GM21619 (cell line): ENCODE data around the gene ATP1A2.
"Not testable (repeated sequence)": the region's sequence is repeated elsewhere in the genome, so short reads cannot be mapped to it uniquely, and the experiment has no call there.

Source experiments
- ATAC-seq: cut with Tn5 transposase; IDR thresholded peaks from one replicate; pipeline ENCODE4 v1.9.1; 2021; ENCODE audit not compliant: unreplicated experiment

Gene ATP1A2

GRCh38 chr1:160099716-160100375 is 15.7 kb upstream of the ATP1A2 start:
- ATAC-seq, result no peak

DNA sequence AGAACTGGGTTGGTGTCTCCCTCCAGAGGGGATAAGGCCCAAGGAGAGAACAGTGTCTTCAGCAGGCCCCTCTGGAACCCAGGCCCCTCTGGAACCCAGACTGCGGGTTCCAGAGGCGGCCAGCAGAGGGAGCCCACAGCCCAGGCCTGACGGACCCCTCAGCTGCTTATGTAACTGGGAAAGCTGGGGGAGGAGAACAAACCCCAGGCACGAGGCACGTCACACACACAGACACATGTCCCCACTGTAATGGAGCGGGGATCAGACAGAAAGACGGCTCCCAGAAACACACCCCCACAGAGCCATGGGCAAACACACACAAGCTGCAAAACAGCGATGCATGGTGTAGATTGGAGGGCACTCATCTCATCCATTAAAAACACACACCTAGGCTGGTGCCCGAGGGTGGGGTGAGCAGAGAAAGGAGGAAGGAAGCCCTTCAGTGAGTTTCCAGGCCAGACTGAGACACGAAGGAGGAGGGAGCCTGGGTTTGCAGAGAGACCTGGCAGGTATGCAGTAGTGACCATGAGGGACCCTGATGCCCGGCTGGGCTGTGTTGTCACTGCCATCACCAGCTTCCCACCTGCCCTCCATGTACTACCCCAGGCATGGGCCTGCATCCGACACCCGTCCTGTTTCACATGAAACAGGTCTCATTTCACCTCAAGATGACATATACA is 14.4 kb upstream of the ATP1A2 start:
- no peak for ATAC-seq

GRCh38 chr1:160101717-160102522 is 13.6 kb upstream of the ATP1A2 start:
- no peak for ATAC-seq

DNA sequence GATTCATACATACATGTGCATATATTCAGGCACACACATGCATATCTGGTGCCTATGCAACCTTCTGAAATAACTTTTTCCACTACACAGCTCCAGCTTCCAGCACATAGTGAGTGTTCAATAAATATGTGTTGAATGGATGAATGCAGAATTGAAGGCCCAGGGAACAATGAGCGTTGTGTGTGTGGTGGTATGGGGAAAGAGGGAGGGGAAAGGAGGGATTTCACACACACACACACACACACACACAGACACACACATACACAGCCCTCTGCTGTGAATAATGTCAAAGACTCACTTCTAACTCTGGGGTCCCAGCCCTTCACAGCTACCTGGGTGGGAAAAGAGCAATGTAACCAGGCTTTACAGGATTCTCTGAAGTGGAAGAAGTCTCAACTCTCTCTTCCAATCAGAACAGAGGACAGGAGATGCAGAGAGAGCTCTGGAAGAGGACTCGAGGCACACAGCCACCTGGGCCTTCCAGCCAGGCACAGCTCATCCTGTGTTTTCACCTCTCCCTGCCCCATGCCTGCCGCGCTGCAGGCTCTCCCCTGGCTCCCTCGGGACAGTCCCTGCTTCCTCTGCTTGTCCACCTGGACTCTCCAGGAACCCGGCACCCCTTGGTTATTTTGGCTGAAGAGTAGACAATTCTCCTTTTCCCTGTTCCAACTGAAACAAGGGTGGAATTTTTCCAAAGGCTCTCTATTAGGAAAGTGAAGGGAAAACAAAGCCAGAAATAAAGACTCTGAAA is 11.7 kb upstream of the ATP1A2 start:
- no peak for ATAC-seq

DNA sequence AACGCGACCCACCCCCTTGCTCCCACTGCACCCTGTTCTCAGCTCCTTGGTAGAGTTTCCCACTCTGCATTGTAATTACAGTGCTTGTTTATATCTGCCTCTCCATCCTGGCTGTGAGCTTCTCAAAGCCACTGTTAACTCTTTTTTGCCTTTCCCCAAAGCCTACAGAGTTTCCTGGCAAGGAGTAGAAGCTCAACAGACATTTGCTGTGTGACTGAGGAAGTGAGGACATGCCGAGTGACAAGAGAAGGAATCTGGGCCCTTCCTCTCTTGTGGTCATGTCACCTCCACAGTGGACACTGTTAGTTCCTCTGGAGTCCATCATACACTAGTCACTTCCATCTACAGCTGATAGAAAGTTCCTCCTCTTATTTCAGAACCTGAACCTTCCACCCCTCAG is 11.1 kb upstream of the ATP1A2 start:
- ATAC-seq, result no peak

DNA sequence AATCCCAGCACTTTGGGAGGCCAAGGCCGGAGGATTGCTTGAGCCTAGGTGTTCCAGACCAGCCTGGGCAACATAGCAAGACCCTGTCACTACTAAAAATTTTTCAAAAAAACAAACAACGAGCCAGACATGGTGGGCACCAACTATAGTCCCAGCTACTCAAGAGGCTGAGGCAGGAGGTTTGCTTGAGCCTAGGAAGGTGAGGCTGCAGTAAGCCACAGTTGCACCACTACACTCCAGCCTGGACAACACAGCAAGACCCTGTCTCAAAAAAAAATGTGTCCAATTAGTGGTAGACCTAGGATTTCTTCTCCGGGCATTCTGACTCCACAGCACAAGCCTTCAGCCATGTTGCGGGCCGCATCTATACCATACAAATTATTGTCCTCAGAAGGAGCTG is 10.4 kb upstream of the ATP1A2 start:
- ATAC-seq, result no peak

DNA sequence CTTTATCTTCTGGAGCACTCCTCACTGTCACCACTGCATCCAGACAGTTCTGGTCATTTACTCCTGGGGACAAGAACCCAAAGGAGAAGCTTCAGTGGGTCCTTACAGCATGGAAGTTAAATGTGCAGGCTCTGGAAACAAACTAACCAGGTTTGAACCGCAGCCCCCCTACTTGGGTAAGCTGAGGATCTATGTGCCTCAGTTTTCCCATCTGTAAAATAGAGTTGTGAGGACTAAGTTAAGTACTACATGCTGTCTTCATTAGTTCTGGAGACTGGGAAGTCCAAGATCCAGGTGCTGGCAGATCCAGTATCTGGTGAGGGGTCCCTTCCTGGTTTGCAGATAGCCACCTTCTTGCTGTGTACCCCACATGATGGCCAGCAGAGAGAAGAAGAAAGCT is 8.0 kb upstream of the ATP1A2 start:
- ATAC-seq, result no peak

DNA sequence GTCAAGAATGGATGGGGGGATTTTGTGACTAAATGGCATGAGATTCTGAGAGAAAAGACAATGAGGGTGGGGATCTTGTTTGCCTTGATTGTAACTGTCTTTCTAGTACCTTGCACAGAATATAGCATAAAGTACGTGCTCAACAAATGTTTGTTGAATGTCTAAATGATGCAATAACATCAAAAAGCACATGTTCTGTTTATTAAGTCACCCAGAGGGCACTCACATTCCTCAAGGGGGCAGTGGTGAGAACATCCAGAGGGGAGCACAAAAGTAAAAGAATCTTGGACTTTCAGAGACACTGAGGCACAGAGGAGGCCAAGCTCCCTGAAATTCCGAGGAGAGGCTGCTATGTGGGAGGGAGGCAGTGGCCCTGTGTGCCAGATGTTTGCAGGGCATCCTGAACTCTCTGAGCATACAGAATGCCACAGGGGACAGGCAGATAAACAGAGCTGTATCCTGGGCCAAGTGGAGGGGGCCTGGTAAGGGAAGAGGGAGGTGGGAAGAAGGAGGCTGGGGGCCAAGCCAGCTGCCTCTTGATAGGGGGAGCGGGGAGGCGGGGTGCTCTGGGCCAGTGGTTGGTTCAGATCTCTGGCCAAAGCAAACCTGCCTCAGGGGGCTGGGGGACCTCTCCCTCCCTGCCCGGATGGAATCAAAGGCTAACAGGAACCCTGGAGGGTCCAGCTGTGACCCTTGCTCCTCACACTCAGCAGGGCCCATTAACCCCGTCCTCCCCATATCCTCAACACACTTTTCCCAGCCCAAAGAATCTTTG is 6.5 kb upstream of the ATP1A2 start:
- no peak for ATAC-seq

- ATAC-seq, result no peak
These were observed 5.9 kb upstream of the ATP1A2 start for GRCh38 chr1:160109686-160110085.

GRCh38 chr1:160111462-160111861 is 4.1 kb upstream of the ATP1A2 start:
- ATAC-seq, result not testable (repeated sequence)

DNA sequence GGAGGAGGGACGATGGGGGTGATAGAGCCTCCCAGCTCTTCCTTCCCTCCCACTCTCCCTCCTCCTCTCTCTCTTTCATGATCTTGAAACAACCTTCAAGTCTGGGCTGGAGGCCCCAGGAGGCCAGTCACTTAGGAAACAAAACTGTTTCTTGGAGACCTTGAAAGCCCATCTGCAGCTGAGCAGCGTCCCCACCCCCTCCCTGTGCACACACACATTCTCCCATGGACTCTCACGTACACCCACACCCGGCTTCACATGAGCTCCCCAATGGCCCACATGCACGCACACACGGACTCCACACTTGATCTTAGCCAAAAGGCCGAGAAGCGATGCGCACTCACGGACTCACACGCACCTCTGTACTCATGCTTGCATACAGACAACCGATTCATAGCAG is 3.2 kb upstream of the ATP1A2 start:
- no peak for ATAC-seq

GRCh38 chr1:160113407-160113806 is 2.2 kb upstream of the ATP1A2 start:
- ATAC-seq, result no peak

- ATAC-seq, result no peak
These were observed 1.5 kb upstream of the ATP1A2 start for GRCh38 chr1:160114085-160114484.

DNA sequence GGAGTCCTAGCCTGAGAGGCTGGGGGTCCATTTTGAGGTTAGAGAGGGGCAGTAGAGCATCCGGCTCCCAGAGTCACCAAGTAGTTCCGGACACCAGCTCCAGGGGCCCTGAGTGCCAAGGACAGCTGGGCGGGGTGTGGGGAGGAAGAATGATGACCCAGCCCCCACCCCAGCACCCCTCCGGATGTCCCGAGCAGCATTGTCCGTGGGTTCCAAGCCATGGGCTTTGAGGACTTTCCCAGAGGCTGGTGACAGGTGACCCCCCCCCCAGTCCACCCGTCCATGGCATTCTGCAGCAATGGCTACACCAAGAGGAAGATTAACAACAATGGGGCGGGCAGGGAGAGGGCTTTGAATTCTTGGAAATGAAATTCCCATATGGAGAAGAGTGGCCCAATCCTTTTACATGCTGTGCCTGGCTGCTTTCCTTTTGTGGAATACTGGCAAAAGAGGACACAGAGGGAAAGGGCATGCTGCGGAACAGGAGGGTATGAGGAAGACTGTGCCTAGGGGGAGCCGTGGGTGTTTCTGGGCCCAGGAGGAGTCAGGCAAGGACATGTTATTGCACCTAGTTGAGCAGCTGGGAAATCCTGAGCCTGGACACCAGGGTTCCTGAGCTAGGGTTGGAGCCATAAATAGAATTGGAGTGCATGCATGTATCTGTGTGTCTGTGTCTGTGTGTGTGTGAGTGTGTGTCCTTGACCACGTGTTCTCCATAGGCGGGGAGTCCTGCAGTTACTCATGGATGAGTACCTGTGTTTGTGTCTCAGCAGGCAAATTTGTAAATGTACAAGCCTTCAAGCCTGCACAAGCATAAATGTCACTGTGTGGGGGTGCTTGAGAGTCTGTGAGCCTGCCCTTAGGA is 956 bp downstream of the ATP1A2 start:
- ATAC-seq, result no peak

- ATAC-seq, result no peak
These were observed 1.7 kb downstream of the ATP1A2 start for GRCh38 chr1:160117300-160117699.

DNA sequence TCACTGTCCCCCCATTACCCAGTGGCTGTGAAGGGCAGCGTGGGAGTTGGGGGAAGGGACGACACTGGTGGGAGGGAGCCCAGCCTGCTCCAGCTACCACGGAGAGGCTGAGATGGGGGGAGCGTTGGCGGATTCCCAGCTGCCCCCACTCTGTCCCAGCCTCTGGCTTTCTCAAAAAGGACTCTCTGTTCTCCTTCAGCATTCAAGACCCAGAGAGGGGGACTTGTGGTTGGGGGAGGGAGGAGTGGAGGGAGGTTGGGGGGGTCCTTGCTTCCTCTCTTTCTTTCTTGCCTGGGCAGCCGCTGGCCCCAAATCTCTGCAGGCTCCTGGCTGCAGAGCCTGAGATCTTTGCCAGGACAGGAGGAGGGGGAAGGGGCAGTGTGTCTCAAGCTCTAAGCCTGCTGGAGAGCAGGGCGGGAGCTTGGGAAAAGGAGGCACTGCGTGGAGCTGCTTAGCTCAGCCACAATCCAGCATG is 2.2 kb downstream of the ATP1A2 start:
- ATAC-seq, result no peak

DNA sequence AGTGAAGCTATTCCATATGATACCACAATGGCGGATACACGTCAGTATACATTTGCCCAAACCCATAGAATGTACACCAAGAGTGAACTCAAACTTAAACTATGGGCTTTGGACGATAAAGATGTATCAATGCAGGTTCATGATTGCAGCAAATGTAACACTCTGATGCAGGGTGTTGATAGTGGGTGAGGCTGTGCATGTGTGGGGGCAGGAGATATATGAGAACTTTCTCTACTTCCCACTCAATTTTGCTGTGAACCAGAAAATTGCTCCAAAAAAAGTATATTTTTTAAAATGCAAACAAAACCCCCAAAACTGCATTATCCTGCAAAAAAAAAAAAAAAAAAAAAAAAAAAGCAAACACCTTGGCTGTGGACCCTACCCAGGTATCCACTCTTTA is 3.4 kb downstream of the ATP1A2 start:
- ATAC-seq, result no peak

DNA sequence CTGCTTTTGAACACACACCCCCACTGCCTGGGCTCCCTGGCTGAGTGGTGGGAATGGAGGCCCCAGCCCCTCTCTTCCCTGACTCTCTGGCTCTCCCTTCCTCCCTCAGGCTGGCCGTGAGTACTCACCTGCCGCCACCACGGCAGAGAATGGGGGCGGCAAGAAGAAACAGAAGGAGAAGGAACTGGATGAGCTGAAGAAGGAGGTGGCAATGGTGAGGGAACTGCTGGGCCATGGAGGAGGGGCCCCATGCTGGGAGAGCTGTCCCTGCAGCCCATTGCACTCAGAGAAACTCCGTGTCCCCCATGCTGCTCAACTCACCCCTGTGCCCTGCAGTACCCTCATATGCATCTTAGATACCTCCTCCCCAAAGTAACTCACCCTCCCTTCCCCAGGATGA is 5.2 kb downstream of the ATP1A2 start:
- ATAC-seq, result no peak

DNA sequence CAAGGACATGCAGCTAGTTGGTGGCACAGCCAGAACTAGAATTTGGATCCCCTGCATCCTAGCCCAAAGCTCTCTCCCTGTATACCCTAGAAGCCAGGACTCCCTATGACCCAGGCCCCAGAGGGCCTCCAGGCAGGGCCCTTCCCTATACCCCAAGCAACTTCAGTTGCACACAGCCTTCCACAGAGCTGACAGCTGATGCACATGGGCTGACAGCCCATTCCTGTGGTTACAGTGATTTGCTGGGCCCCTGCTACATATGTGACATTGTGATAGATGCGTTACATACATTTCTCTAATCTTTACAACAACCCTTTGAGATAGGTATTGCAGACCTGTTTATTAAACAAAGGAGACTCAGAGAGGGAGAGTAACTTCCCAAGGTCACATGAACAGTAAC is 5.8 kb downstream of the ATP1A2 start:
- no peak for ATAC-seq
